GM18499 (cell line): ENCODE data around the gene SLC17A7.
"Not testable (repeated sequence)": the region's sequence is repeated elsewhere in the genome, so short reads cannot be mapped to it uniquely, and the experiment has no call there.

Source experiments
- ATAC-seq: cut with Tn5 transposase; IDR thresholded peaks from one replicate; pipeline ENCODE4 v1.9.1; 2021; ENCODE audit warnings: moderate number of reproducible peaks; ENCODE audit not compliant: insufficient read depth, unreplicated experiment

SLC17A7 gene

DNA sequence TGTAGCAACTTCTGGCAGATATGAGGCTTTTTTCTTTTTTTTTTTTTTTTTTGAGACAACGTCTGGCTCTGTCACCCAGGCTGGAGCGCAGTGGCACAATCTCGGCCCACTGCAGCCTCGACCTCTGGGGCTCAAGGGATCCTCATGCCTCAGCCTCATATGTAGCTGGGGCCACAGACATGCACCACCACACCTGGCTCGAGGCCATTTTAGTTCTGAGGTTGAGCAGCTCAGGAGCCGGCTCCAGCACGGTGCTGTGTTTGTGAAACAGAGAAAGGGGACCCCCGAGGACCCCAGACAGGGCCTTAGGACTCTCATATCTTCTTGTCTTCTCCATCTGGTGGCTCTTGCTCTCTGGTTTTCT lies 29.3 kb upstream of the SLC17A7 start:
- ATAC-seq: no peak

DNA sequence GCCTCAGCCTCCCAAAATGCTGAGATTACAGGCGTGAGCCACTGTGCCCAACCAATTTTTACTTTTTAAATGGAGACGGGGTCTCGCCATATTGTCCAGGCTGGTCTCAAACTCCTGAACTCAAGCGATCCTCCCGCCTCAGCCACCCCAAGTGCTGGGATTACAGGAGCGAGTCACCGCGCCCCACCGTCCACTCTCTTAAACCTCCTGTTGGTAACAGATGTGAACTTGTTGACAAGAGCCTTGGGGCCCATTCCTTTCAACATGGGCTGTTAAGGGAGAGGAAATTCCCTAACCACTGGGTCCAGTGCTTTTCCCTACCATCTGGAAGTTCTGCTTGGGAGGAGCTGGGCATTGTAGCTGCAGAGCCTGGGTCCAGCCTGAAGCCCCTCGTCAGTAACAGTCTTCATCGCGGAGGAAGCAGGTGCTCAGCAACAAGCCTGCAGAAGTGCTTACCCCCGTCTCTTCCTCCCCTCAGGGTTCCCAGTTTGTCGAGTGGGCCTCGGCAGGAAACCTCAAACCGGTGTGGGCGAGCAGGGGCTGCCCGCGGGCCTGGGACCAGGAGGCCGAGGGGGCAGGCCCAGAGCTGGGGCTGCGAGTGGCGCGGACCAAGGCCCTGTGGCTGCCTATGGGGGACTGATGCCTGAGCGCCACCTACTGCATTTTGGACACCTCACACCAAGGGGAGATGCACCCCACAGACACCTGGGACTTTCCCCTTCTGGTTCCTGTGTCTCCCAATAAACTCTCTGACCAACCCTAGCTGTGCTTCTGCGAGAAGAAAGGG lies 28.7 kb upstream of the SLC17A7 start:
- ATAC-seq: no peak

GRCh38 chr19:49468746-49469447 lies 27.6 kb upstream of the SLC17A7 start:
- peak; percentile 45 for ATAC-seq

- ATAC-seq: no peak
Observed at GRCh38 chr19:49468199-49468598, 26.9 kb upstream of the SLC17A7 start.

GRCh38 chr19:49465371-49465770 lies 24.0 kb upstream of the SLC17A7 start:
- ATAC-seq: no peak

GRCh38 chr19:49463960-49464740 lies 22.8 kb upstream of the SLC17A7 start:
- no peak for ATAC-seq

DNA sequence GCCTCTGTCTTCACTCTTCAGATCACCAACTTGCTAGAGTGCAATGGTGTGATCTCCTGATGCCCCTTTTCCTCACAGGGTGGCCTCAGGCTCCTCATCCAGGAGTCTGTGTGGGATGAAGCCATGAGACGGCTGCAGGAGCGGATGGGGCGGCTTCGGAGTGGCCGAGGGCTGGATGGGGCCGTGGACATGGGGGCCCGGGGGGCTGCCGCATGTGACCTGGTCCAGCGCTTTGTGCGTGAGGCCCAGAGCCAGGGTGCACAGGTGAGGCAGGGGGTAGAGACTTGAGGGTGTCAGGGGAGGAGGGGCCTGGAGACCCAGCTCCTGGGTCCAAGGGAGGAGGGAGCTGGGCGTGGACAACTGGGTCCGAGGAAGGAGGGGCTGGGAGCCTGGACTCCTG lies 21.2 kb upstream of the SLC17A7 start:
- no peak for ATAC-seq

DNA sequence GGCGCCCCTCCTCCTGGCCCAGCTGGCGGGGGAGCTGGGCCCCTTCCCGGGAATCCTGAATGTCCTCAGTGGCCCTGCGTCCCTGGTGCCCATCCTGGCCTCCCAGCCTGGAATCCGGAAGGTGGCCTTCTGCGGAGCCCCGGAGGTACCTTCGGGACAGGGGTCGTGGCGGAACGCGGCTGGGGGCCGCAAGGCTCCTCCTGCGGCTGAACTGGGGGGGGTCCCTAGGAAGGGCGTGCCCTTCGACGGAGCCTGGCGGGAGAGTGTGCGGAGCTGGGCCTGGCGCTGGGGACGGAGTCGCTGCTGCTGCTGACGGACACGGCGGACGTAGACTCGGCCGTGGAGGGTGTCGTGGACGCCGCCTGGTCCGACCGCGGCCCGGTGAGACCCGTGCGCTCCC lies 20.3 kb upstream of the SLC17A7 start:
- ATAC-seq: no peak

DNA sequence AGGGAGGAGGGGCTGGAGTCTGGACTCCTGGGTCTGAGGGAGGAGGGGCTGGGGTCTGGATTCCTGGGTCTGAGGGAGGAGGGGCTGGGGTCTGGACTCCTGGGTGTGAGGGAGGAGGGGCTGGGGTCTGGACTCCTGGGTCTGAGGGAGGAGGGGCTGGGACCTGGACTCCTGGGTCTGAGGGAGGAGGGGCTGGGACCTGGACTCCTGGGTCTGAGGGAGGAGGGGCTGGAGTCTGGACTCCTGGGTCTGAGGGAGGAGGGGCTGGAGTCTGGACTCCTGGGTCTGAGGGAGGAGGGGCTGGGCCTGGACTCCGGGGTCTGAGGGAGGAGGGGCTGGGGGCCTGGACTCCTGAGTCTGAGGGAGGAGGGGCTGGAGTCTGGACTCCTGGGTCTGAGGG lies 19.8 kb upstream of the SLC17A7 start:
- ATAC-seq: not testable (repeated sequence)

DNA sequence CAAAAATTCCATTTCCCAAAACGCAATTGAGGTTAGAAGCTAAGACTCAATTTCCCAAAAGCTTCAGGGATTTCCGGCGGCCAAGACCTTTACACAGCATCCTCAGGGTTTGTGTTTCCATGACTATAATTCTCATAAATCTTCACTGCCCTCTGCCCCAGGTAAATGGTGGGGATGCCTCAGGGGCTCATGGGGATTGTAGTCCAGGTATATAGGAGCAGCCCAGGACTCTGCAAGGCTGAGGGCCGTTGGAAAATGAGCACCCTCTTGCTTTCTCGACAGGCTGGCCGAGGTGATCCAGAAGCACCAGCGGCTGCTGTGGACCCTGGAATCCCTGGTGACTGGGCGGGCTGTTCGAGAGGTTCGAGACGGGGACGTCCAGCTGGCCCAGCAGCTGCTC lies 18.1 kb upstream of the SLC17A7 start:
- ATAC-seq: no peak

DNA sequence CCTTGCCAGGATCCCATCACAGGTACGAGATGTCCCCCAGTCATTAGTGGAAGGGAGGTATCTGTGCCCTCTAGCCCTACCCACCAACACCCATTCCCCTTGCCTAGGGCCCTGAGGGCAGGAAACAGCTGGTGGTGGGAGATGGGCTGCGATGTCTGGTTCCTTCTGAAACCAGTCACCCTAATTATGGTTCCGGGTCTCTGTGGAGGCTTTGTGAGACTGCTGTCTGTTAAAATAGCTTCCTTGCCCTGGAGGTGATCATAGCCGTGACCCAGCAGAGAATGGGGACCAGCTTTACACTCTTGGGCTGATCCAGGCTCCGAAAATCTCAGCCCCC lies 17.2 kb upstream of the SLC17A7 start:
- ATAC-seq: no peak

DNA sequence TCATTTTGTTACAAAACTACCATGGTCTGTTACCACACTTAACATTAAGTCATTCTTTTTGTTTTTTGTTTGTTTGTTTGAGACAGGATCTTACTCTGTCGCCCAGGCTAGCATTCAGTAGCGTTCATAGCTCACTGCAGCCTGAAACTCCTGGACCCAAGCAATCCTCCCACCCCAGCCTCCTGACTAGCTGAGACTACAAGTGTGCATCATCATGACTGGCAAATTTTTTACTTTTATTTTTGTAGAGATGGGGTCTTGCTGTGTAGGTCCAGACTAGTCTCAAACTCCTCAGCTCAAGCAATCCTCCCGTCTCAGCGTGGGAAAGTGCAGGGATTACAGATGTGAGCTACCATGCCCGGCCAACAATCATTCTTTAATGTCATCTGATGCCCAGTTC lies 15.0 kb upstream of the SLC17A7 start:
- no peak for ATAC-seq

DNA sequence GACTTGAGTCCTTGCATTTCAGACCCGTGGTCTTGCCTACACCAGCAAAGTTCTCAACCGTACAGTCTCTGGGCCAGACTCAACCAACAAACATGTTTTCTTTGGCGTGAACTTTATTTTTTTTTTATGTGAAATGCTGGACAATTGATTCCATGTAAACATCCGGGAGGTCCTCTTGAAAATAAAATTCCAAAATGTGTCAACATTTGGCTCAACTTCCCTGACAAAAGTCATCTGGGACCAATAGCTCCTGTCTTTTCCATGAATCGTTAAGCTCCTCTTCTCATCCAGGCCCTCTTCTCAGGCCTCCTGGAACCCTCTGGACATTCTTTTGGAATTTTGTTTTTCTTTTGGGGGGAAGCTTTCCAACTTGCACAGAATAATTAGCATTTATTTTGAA lies 14.4 kb upstream of the SLC17A7 start:
- ATAC-seq: no peak

DNA sequence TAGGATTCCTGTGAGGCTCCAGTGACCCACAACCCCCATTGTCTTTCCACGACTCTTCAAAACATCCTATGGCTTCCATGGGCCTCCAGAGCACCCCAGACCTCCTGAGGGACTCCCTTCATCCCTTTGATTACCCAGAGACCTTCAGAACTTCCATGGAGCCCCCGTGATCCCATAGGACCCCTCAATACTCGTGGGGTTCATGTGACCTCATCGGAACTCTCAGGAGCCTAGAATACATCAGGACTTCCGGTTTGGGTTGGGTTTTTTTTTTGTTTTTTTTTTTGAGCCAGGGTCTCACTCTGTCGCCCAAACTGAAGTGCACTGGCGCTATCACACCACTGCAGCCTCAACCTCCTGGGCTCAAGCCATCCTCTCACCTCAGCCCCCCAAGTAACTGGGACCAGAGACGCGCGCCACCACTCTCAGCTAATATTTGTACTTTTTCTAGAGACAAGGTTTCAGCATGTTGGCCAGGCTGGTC lies 12.5 kb upstream of the SLC17A7 start:
- ATAC-seq: no peak

GRCh38 chr19:49453013-49453756 lies 11.9 kb upstream of the SLC17A7 start, which contains the start of gene ALDH16A1:
ALDH16A1 (plus strand) TSS chr19:49453225; CDS start chr19:49453332, 107 bp downstream.
- peak; percentile 51 for ATAC-seq

- peak; percentile 41 for ATAC-seq
Observed at GRCh38 chr19:49451430-49452181, 10.3 kb upstream of the SLC17A7 start, which contains the start of gene PIH1D1. PIH1D1 (minus strand) TSS chr19:49451814; CDS start chr19:49451574, 240 bp downstream.

GRCh38 chr19:49450405-49450804 lies 9.1 kb upstream of the SLC17A7 start:
- ATAC-seq: no peak

DNA sequence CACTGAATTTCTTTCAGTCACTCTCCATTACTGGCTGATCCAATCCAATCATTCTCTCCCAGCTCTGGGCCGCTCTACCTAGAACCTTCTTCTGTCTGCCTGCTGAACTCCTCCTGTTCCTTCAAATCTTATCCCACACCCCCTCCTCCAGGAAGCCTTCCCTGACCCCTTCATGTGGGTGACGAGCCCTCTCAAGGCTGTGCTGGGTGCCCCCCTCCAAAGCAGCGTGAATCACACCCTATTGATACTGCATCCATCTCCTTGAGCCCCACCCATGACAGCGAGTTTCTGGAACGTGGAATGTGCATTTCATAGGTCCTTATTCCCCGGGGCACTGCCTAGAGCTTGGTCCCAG lies 7.1 kb upstream of the SLC17A7 start:
- ATAC-seq: no peak
